Gastroesophageal sphincter (tissue), 3 donors: ENCODE data around the gene CHRND.

ENCODE experiments used
- EP300 ChIP-seq: sonication (generic); formaldehyde crosslinking; IDR thresholded peaks from one replicate; pipeline ENCODE4 v1.6.1; 2017; ENCODE audit warnings: antibody characterized with exemption, mild to moderate bottlenecking
- POLR2A ChIP-seq, 2 donors: fragments of 450-650 bp; IDR thresholded peaks; one replicate each; pipeline ENCODE4 v1.6.1; 2017; ENCODE audit warnings: antibody characterized with exemption in 2 of 2, mild to moderate bottlenecking in 2 of 2, moderate library complexity in 1 of 2
- TF ChIP-seq, protein P1 (sequence below), 4 experiments: fragments of 200-600 bp in 2 of 4; fragments of 450-650 bp in 2 of 4; sonication (generic) in 1 of 4; IDR thresholded peaks; one replicate each; pipeline ENCODE4 v1.5.1; 2017 to 2019; ENCODE audit warnings: antibody characterized with exemption in 4 of 4, mild to moderate bottlenecking in 2 of 4, moderate library complexity in 2 of 4

GRCh38 chr2:232522623-232523401 is 3.1 kb upstream of the CHRND start:
- TF ChIP-seq, protein P1, sequence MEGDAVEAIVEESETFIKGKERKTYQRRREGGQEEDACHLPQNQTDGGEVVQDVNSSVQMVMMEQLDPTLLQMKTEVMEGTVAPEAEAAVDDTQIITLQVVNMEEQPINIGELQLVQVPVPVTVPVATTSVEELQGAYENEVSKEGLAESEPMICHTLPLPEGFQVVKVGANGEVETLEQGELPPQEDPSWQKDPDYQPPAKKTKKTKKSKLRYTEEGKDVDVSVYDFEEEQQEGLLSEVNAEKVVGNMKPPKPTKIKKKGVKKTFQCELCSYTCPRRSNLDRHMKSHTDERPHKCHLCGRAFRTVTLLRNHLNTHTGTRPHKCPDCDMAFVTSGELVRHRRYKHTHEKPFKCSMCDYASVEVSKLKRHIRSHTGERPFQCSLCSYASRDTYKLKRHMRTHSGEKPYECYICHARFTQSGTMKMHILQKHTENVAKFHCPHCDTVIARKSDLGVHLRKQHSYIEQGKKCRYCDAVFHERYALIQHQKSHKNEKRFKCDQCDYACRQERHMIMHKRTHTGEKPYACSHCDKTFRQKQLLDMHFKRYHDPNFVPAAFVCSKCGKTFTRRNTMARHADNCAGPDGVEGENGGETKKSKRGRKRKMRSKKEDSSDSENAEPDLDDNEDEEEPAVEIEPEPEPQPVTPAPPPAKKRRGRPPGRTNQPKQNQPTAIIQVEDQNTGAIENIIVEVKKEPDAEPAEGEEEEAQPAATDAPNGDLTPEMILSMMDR (IDR thresholded peaks at IDR 0.05) = no peak
- TF ChIP-seq EP300 (no peak), POLR2A (IDR thresholded peaks at IDR 0.05) (no peak)
